SKM-1 (cell line): ENCODE measurements around the gene TMUB1.
"Not testable (repeated sequence)": the region's sequence is repeated elsewhere in the genome, so short reads cannot be mapped to it uniquely, and the experiment has no call there.

ENCODE experiments used
- DNase-seq: peaks from one replicate; lab custom pipeline; 2025; ENCODE audit not compliant: unreplicated experiment; lab: John Stamatoyannopoulos, UW

TMUB1 gene

DNA sequence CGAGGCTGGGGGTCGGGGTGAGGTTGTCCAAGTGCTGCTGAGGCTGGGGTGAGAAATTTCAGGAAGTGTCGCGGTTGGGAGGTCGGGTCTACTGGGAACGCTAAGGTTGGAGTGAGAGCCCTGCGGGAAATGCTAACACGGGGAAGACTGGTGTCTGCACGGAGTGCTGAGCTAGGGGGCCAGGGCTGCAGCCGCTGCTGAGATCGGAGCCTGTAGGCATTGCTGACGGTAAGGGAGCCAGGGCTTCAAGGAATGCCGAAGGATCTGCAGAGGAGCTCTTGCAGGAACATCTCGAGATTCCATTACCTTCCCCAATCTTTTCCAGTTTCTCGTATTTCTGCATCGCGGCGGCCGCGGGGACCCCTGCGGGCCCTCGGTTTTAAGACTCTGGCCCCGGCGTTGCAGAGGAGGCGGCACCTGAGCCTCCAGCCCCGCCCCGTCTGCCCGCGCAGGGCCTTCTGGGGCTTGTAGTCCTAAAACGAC is 25.7 kb downstream of the TMUB1 start, which contains the start of gene CDK5:
TSS of gene CDK5 (minus strand) at position 392 of the 483 bp plus-strand sequence. CDS start at position 343, 49 bp downstream.
- no peak for DNase-seq

DNA sequence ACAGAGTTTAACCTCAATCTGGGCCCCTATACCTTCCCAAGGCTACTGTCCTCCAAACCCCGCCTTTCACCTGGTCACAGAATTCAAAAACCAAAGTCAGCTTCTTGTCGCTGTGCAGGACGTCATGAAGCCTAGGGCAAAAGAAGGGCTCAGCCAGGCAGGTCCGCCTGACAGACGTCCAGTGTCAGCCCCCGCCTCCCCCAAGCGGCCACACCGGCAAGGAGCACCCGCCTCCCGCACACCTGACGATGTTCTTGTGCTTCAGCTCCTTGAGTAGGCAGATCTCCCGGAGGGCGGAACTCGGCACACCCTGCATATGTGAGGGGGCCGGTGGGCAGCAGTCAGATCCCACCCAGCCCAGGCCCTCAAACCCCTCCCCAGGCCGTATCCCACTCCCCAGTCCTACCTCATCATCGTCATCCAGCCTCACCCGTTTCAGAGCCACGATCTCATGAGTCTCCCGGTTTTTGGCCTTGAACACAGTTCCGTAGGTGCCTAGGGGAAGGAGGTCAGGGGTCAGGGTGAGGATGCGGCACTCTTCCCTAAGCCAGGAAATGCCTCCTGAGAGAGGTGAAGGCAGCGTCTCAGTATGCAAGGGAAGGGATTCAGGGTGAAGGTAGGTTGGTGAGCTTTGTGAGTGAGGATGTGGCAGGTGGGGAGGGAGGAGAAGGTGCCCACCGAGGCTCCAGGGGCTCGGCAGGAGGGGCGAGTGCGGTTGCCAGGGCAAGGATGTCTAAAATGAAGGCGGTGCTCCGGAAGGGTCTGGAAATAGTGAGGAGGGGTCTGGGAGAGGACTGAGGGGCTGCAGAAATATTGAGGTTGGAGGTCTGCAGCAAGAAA is 26.4 kb downstream of the TMUB1 start:
- DNase-seq: no peak

- no peak for DNase-seq
Measured at GRCh38 chr7:151056283-151056665, 27.0 kb downstream of the TMUB1 start.

DNA sequence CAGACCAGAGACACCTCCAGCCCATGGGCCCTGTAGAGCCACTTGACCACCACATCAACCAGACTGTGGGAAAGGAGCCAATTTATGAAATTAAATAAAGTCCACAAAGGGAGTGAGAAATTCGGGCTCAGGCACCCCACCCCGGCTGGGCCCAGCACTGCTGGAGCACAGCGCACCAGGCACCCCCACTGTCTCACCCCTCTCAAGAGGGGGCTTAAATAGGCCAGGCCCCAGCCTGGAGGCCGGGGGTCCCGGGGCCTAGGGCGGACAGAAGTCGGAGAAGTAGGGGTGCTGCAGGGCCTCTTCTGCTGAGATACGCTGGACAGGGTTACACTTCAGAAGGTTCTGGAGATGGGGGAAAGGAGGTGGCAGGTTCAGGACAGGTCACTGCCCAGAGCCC is 29.5 kb downstream of the TMUB1 start:
- DNase-seq: no peak

DNA sequence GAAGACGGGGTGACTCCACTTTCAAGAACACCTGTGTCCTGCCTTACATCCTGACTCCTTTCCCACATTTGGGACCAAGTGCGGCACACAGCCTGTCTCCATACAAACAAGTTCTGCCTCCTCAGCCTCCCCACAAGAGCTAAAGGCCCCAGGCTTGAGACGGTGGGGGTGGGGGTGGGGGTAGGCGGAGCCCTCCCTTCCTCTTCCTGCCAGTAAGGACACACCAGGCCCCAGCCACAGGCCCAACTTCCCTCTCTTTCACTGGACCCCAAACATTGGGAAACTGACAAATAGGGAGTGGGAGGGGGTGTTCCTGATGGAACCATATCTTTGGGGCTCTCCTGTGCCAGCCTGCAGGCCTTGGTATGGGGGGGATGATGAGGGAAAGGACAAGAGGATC is 30.2 kb downstream of the TMUB1 start:
- peak; percentile 1 for DNase-seq

- DNase-seq: no peak
Measured at GRCh38 chr7:151051108-151051507, 32.2 kb downstream of the TMUB1 start.

- DNase-seq: no peak
Measured at GRCh38 chr7:151048911-151049463, 34.3 kb downstream of the TMUB1 start.

DNA sequence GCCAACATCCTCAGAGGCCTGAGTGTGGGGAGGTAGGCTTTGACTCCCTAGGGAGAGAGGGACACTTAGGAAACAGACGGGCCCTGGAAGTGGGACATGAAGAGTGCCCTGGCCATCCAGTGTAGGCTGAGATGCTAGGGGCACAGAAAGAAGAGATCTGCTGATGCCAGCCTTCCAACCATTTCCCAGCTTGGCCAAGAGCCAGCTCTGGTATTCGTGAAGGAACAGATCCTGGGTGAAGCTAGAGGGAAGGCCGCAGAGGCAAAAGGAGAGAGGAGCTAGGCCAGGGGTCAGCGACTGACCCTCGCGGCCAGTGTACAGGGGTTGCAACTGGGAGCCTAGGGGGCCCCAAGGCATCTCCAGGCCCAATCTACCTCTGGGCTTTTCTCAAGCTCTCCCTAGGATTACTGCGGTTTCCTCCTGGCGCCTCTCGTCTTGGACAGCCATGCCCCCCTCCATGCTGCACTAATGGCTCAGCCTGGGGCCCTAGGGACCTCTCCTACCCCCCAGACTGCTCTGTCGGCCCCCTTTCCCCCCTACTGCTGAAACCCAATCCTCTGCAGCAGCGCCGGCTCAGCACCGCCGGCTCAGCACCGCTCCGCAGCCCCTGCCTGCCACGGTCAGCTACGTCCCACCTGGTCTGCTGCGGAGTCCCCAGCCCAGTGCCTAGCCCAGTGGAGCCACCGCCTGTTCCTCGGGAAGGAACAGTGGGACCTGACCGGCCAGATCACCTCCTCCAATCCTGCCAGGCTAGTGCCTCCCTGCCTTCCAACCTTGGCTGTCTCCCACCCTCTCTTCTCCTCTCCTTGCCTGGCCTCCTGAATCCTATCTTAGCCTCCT is 35.1 kb downstream of the TMUB1 start, which contains the start of gene ASIC3:
TSS of gene ASIC3 (plus strand) at position 556 of the 840 bp plus-strand sequence. CDS start 355 bp downstream, outside the sequence.
- no peak for DNase-seq

DNA sequence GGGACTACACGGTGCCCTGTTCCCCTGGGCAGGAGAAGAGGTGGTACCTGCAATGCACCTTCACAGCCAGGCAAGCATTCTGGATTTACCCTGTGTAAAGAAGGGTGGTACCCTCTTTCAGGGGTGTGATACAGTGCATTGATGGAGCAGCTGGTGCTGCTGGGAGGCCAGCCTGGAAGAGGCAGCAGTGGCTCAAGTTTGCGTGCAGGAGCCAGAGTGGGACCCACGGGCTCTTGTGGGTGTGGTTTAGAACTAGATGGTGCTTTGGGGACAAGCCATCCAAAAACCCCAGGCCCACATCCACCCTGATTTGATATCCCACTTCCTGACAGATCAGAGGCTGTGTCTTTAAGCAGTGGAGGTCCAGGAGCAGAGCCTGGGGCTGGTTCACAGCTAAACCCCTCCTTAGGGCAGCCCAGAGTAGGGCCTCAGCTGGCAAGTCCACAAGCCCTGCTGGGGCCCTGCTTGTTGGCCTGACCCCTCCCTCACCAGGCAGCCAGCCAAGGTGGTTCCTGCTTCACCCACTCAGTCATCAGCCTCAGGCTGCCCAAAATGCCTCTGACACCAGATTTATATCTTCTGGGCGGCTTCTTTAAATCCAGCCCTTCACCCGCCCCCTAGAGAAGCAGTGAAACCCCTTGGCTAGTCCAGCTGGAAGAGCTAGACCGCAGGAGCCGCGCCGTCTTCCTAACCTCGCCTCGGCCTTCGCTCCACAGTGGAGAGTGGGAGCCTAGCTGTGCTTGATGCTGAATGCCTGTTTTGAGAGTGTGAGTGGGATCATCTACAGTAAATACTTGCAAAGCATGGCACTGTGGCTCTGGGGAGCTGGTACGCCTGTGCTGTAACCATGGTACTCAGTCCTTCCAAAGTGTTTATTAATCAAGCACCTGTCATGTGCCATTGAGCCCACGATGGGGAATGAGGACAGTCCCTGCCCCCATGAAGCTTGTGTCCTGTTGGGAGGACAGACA is 36.4 kb downstream of the TMUB1 start:
- no peak for DNase-seq

GRCh38 chr7:151045967-151046366 is 37.3 kb downstream of the TMUB1 start:
- DNase-seq: no peak

DNA sequence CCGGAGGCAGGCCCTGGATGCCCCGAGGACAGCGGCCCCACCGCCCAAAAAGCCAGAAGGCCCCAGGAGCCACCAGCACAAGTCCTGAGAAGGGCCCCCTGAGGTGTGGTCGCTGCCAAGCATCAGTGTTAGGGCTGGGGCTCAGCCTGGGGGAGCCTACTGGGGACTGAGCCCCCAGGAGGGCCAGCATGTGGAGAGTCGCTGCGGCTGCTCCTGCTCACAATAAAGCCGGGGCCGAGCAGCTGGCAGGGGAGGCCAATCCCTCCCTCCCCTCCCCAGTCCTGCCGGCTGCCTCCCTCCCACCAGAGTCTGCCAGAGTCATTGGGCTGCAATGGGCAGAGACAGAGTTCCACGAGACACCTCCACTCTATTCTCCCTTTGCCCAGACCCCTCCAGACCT is 38.0 kb downstream of the TMUB1 start:
- DNase-seq: no peak

DNA sequence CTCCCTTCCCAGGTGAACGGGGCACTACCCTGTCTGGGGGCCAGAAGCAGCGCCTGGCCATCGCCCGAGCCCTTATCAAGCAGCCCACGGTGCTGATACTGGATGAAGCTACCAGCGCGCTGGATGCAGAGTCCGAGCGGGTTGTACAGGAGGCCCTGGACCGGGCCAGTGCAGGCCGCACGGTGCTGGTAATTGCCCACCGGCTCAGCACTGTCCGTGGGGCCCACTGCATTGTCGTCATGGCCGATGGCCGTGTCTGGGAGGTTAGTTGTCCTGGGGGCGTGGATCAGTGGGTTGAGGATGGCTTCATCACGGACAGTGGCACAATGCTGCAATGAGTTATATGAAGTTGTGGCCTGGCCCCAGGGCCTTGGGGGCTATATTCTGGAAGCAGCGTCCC is 39.3 kb downstream of the TMUB1 start:
- no peak for DNase-seq

GRCh38 chr7:151043449-151043848 is 39.8 kb downstream of the TMUB1 start:
- not testable (repeated sequence) for DNase-seq

GRCh38 chr7:151040616-151041375 is 42.5 kb downstream of the TMUB1 start:
- DNase-seq: no peak

DNA sequence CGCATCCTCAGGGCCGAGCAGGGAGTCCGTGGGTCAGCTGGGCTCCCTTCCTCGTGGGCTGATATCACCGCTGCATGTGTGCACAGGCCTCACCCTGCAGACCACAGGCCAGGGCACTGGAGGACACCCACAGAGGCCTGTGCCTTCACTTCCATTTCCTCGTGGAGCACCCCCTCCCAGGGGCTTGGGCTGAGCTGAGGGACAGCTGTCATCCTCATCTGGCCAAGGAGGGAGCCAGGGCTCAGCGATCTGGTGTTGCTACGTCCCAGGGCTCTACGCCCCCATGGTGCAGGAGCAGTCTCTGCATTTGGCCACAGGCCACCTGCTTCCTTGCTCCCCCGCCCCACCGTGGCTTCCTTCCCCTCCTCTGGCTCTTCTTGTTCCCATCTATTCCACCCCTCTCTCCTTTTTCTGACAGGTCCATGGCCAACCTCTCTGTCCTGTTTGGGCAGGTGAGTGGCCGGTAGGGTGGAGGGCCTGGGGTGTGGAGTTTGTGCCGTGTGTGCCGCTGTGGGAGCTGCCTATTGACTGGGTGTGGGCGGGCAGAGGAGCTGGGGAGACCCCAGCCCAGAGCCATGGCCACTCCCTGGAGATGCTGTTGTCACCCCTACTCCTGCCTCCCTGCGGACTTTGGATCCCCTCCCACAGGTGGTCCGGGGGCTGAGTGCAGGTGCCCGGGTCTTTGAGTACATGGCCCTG is 43.3 kb downstream of the TMUB1 start:
- DNase-seq: no peak

DNA sequence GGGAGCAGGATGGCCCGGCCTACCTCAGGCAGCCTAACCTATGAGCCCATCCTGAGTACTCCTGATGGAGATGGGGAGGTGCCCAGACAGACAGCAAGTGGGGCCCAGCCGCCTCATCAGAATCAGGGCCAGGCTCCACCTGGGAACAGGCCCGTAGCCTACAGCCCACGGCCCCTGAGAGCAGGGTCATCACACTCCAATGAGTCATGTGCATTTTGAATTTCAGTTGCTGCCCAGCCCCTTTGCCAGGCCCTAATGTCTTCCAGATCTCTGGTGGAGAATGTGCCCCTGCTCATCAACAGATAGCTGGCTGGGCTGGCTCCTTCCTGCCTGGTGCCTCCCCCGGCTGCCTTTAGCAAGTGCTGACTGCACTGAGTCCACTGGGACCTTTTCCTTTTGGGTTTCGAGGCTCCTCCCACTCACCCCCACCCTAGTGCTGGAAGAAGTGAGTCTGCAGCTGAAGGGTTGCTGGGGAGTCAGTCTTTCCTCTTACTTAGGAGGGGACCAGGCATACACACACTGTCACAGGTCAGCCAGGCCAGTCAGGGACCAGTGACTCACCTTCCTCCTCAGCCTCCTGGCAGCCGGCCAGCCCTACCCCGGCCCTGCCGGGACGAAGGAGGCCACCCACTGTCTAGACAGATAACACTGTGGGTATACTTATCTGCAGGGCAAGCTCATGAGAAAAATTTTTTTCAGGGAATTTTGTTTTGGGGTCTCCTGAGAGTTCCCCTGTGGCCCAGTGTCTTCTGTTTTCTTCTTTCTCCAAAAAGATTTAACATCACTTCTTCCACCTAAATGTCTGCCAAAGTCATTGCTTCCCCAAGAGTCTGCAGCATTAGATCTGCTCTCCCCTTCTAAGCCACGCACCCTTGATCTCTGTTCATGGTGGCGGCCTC is 44.1 kb downstream of the TMUB1 start:
- peak; percentile 6 for DNase-seq

- no peak for DNase-seq
Measured at GRCh38 chr7:151035902-151036301, 47.4 kb downstream of the TMUB1 start.
